ENCODE results near the gene CIAPIN1. TPM values are rescaled to one million over a fixed set of nuclear protein-coding genes. Genes with fewer than 3 reads are reported as not detected.

The CIAPIN1 gene
- total RNA-seq, 4 donors from 2014 or later = 32.2 to 40.0 (median 35.7) TPM

DNA sequence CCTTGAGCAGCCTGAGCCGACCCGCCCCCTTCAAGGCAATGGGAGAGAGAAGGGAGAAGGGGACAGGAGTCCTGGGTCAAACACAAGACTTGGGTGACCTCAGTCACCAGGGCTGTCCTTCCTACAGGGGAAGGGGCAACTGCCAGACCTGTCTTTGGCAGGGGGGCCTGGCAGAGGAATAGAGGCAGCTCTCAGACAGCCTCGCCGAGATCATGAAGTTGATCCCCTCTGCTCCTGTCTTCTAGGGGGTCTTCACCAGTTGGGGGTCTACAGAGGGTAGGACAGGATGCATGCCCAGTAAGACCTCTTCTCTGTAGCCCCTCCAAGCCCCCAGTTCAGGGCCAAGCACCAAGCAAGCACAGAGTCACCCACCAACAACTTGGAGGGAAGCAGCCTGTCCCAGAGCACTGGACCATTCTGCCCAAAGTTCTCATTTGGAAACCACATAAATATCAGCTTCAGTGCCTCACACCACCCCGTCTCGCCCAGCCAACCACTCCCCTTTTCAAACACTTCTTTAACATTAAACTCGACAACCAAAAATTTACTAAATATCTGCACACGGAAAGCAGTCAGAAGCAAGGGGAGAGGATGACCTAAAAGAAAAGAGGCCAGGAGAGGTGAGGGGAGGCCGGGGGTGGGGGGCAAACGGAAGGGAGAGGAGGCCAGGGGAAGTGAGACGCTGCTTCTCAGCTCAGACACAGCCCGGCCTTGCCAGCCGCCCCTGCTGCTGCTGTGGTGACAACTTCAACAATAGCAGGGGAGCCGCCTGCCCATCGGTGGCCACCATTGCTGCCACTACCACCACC, 31.4 kb upstream of the CIAPIN1 start:
- Histone ChIP-seq H3K27ac (no peak overlapping the region), H3K36me3 (peaks cover 23% of the 10 kb centered on the region), H3K4me1 (peaks cover 52% of the 10 kb centered on the region), H3K9me3 (no peaks in the 10 kb centered on the region), H3K27me3 (no peaks in the 10 kb centered on the region), H3K4me3 (peak overlapping the region; percentile 49)
- WGBS = 65% methylated on average over 13 of the region's 15 CpGs
- TF ChIP-seq EP300 (IDR thresholded peaks at IDR 0.05) = no peak
- TF ChIP-seq POLR2A (IDR thresholded peaks at IDR 0.05) = no peak
- TF ChIP-seq, protein P1, sequence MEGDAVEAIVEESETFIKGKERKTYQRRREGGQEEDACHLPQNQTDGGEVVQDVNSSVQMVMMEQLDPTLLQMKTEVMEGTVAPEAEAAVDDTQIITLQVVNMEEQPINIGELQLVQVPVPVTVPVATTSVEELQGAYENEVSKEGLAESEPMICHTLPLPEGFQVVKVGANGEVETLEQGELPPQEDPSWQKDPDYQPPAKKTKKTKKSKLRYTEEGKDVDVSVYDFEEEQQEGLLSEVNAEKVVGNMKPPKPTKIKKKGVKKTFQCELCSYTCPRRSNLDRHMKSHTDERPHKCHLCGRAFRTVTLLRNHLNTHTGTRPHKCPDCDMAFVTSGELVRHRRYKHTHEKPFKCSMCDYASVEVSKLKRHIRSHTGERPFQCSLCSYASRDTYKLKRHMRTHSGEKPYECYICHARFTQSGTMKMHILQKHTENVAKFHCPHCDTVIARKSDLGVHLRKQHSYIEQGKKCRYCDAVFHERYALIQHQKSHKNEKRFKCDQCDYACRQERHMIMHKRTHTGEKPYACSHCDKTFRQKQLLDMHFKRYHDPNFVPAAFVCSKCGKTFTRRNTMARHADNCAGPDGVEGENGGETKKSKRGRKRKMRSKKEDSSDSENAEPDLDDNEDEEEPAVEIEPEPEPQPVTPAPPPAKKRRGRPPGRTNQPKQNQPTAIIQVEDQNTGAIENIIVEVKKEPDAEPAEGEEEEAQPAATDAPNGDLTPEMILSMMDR (IDR thresholded peaks at IDR 0.05) = no peak
- no peak for TF ChIP-seq POLR2AphosphoS5 (IDR thresholded peaks at IDR 0.05)
- DNase-seq (ENCODE audit: low spot score in 2 of 2) = no peak

DNA sequence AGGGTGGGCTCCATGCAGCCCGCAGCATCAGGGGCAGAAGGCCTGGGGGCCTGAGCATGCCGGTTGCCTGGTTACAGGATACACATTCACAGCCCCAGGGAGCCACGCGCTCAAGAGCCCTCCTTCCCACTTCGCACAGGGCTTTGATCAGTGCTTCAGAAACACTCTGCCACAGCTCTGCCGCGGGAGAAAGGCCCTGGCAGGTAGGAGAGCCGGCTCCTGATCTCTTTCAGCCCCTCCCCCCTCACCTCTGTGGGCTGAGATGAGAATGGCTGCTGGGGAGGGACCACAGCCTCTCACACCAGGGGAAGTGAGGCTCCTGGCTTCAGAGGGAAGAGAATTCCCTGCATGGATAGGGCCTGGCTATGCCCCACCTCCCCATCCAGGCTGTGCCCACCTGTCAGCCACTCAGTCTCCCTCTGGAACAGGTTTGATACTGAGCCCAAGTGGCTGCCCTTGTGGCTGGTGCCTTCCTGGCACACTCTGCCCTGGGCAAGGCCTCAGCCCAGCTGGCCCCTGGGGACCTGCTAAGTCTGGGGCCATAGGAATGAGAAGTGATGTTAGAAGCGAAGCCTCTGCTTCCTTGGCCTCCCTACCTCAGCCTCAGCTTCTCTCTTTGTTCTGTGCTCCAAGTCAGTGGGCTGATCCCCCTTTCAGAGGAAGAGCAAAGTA, 30.5 kb upstream of the CIAPIN1 start:
- 65% methylated on average over 8 of the region's 9 CpGs for WGBS
- H3K27ac ChIP-seq = no peak overlapping the region
- no peak overlapping the region for H3K4me3 ChIP-seq
- DNase-seq (ENCODE audit: low spot score in 2 of 2) = peak in 1 of 2 donors; percentile 71
- no peak for TF ChIP-seq POLR2AphosphoS5 (IDR thresholded peaks at IDR 0.05)
- no peak for TF ChIP-seq POLR2A (IDR thresholded peaks at IDR 0.05)
- TF ChIP-seq, protein P1 (IDR thresholded peaks at IDR 0.05) = no peak
- no peak for TF ChIP-seq EP300 (IDR thresholded peaks at IDR 0.05)
- H3K4me1 ChIP-seq = peaks cover 47% of the 10 kb centered on the region
- peaks cover 30% of the 10 kb centered on the region for H3K36me3 ChIP-seq
- no peaks in the 10 kb centered on the region for H3K9me3 ChIP-seq
- no peaks in the 10 kb centered on the region for H3K27me3 ChIP-seq

DNA sequence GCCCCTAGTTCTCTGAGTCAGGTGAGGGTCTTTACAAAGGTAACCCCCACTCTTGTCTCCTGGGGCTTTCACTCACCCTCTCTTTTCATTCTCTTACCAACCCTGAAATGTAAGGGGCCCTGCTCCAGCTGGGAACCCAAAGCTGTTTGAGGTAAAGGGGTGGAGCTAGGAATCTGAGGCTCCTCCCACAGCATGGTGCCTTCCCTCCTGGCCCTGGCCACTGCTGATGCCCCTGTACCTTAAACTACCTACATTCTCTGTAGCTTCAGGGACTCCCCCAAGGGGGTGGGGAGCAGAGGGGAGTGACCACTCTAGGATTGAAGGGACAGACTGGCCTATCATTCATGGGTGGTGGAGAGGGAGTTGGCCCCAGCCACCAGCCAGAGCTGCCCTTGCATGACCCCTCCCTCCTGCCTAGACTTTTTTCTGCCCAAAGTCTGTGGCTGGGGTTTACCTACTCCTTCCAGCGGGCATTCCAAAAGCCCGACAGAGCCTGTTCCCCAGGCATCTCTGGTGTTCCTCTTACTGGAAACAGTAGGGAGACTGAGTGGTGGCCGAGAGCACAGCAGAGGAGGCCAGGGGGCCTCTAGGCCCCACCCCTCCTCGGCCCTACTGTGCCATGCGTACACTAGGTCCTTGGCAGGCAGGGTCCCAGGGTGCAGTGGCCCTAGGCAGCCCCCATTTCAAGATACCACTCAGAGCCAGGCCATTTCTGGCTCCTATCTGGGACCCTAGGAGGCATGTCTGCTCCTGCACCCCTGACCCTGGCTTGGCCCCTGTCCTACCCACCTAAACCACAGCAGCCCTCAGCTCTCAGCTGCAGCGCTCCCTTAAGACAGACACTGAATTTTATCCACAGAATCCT, 29.6 kb upstream of the CIAPIN1 start:
- TF ChIP-seq EP300 (IDR thresholded peaks at IDR 0.05) (no peak), POLR2A (IDR thresholded peaks at IDR 0.05) (no peak), POLR2AphosphoS5 (IDR thresholded peaks at IDR 0.05) (no peak)
- TF ChIP-seq, protein P1 (IDR thresholded peaks at IDR 0.05) = no peak
- DNase-seq (ENCODE audit: low spot score in 2 of 2) = peak; percentile 44 to 74
- H3K27me3 ChIP-seq = no peaks in the 10 kb centered on the region
- peaks cover 47% of the 10 kb centered on the region for H3K4me1 ChIP-seq
- H3K9me3 ChIP-seq = no peaks in the 10 kb centered on the region
- H3K27ac ChIP-seq = no peak overlapping the region
- H3K36me3 ChIP-seq = peaks cover 38% of the 10 kb centered on the region
- no peak overlapping the region for H3K4me3 ChIP-seq
- 90% methylated on average over 1 of the region's 6 CpGs for WGBS

DNA sequence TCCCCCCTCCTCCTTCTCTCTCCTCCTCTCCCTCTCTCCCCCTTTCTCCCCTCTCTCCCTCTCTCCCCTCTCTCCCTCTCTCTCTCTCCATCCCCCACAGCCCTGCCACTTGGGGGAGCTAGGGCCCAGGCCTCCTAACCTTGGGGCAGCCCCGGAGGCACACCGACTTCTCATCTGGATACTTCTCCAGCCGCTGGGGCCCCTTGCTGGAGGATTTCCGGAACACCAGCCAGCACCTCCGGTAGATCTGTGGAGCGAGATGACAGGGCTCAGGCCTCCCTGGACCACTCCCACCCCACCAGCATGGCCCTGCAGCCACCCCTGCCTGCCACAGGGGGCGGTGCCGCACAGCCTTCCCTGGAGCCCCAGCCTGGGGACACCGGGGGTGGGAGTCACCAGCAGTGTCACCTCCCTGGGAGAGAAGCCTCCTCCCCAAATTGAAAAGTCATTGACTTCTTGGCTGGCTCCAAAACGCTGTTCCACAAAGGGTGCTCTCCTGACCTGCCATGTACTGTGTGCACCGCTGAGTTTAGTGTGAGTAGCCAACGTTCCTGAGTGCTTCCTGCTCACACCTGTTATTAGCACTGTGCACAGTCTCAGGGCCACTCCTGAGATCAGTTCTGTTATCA, 28.6 kb upstream of the CIAPIN1 start:
- H3K4me1 ChIP-seq = peaks cover 46% of the 10 kb centered on the region
- TF ChIP-seq POLR2AphosphoS5 (IDR thresholded peaks at IDR 0.05) = no peak
- TF ChIP-seq, protein P1 (IDR thresholded peaks at IDR 0.05) = peak; percentile 6 to 55
- H3K9me3 ChIP-seq = no peaks in the 10 kb centered on the region
- no peak overlapping the region for H3K4me3 ChIP-seq
- no peak overlapping the region for H3K27ac ChIP-seq
- peak in 1 of 2 donors; percentile 67 for DNase-seq (ENCODE audit: low spot score in 2 of 2)
- no peaks in the 10 kb centered on the region for H3K27me3 ChIP-seq
- 58% methylated on average over 8 of the region's 12 CpGs for WGBS
- peaks cover 47% of the 10 kb centered on the region for H3K36me3 ChIP-seq

Measured in suprapubic skin (tissue), 4 donors.